GM12878 (cell line): ENCODE measurements around the gene DNAAF5. TPM values are rescaled to one million over a fixed set of nuclear protein-coding genes. Genes with fewer than 3 reads are reported as not detected.

Experiments used
- CBX5 ChIP-seq: sonication (generic); IDR thresholded peaks from 2 replicates; pipeline ENCODE4 v1.6.1; 2016; ENCODE audit warnings: low read depth, moderate library complexity, mild to moderate bottlenecking, inconsistent platforms
- CEBPZ ChIP-seq: fragments of 150-350 bp; IDR thresholded peaks from 2 replicates; pipeline ENCODE4 v1.6.1; 2016; ENCODE audit warnings: low read depth, low read length
- E4F1 ChIP-seq: fragments of 450-650 bp; IDR thresholded peaks from 2 replicates; pipeline ENCODE4 v1.6.1; 2018; ENCODE audit warnings: borderline replicate concordance, mild to moderate bottlenecking; ENCODE audit not compliant: partially characterized antibody
- EED ChIP-seq: sonication (generic); IDR thresholded peaks from 2 replicates; pipeline ENCODE4 v1.6.1; 2016; ENCODE audit warnings: antibody characterized with exemption, low read depth
- FOXK2 ChIP-seq: fragments of 450-650 bp; IDR thresholded peaks from 2 replicates; pipeline ENCODE4 v1.6.1; 2017; ENCODE audit warnings: mild to moderate bottlenecking, moderate library complexity
- GABPA ChIP-seq: IDR thresholded peaks from 2 replicates; pipeline ENCODE4 v1.6.1; 2014; ENCODE audit warnings: antibody characterized with exemption, low read depth, mild to moderate bottlenecking, inconsistent platforms
- PBX3 ChIP-seq: IDR thresholded peaks from 2 replicates; pipeline ENCODE4 v1.6.1; 2011; ENCODE audit warnings: mild to moderate bottlenecking, low read depth, low read length, moderate library complexity; ENCODE audit not compliant: insufficient replicate concordance
- ZBTB11 ChIP-seq: fragments of 450-650 bp; formaldehyde crosslinking; IDR thresholded peaks from 2 replicates; pipeline ENCODE4 v1.5.0; 2022; ENCODE audit warnings: mild to moderate bottlenecking, missing genetic modification characterization
- ZNF592 ChIP-seq: fragments of 450-650 bp; IDR thresholded peaks from 2 replicates; pipeline ENCODE4 v1.6.1; 2017; ENCODE audit warnings: mild to moderate bottlenecking, moderate library complexity
- polyA plus RNA-seq, 11 experiments: library from polyadenylated mRNA; depleted of rRNA in 4 of 11; unstranded in 6 of 11; stranded (reverse) in 5 of 11; fragments of >200 nt; fragmentation: Nextera tagmentation in 4 of 11; fragmentation: Illumina TruSeq in 1 of 11; extraction: Ambion mirVana in 4 of 11; extraction: Trizol in 1 of 11; gene quantifications; 1 replicate in 1 of 11; 2 replicates in 10 of 11; pipeline versions ENCODE4 v1.2.1 to v1.2.3, GENCODE V29; 2011 to 2016; ENCODE audit warnings: inconsistent platforms in 2 of 11, missing spikeins in 2 of 11, low read depth in 1 of 11
- total RNA-seq, 4 experiments: library from RNA; depleted of rRNA in 3 of 4; stranded (reverse); fragments of >200 nt in 3 of 4; fragmentation: Illumina TruSeq in 1 of 4; extraction: Trizol in 1 of 4; gene quantifications; 2 replicates each; pipeline versions ENCODE4 v1.2.1 to v1.2.3, GENCODE V29; 2013 to 2021

Gene DNAAF5
- total and polyA plus RNA-seq, 10 of the 15 experiments (the other 5 are each of a cell fraction or from before 2014, with no cell fraction given): 1.8 to 38.3 (median 9.2) TPM

GRCh38 chr7:820341-820740 is 93.8 kb downstream of the DNAAF5 start (continued):
- TF ChIP-seq CBX5 (no peak), PBX3 (no peak), E4F1 (no peak), CEBPZ (no peak), ZBTB11 (CRISPR knock-in tag) (no peak), FOXK2 (no peak), EED (no peak), ZNF592 (no peak), GABPA (no peak)
